Left cardiac atrium (tissue), 4 donors: ENCODE results near the gene ALX3. TPM values are rescaled to one million over a fixed set of nuclear protein-coding genes. Genes with fewer than 3 reads are reported as not detected.
A peak's percentile ranks its signal among the peaks of the same experiment; 100 is the strongest.

Source experiments
- ATAC-seq, 2 donors: fragments of 200-7000 bp; cut with Tn5 transposase; one replicate each; pipeline ENCODE4 v1.9.1; 2020; ENCODE audit warnings: mild to moderate bottlenecking in 2 of 2, moderate library complexity in 2 of 2
- DNase-seq: peaks from one replicate; pipeline ENCODE4 v3.0.0-alpha.2; 2020
- intact Hi-C, 2 donors: fragments of 100-400 bp; cut with DNase I; formaldehyde crosslinking; loops; one replicate each; pipeline versions ENCODE4 v1.14.1 to v1.15.1; 2022 to 2023
- total RNA-seq, 2 donors: library from RNA; stranded (reverse); fragmentation: NEBNext Ultra II Directional; extraction: Animal tissue kit (Norgen Biotek cat#: 25700); gene quantifications; one replicate each; pipeline ENCODE4 v1.2.1, GENCODE V29; 2021
- donor health status: DM: no; HTN: yes; CAD: no.
- donor health status: DM: no; HTN: yes; CAD: no; lungs with severe emphysema.
- donor health status: DM: yes; HTN: yes; CAD: no.
- donor health status: Dilated cardiomyopathy.

ALX3 gene
- total RNA-seq, 2 donors from 2014 or later: not detected

- ATAC-seq: no peak
- intact Hi-C loops: no loop called here
- no peak for DNase-seq
Measured at GRCh38 chr1:110068646-110069403, 1.6 kb downstream of the ALX3 start.

GRCh38 chr1:110067893-110068645 lies 2.4 kb downstream of the ALX3 start:
- ATAC-seq (peak in 1 of 2 donors; percentile 8), DNase-seq (no peak)
- intact Hi-C loops: no loop called here

- ATAC-seq (no peak), DNase-seq (no peak)
- intact Hi-C loops: no loop called here
Measured at GRCh38 chr1:110067479-110067892, 3.0 kb downstream of the ALX3 start.

DNA sequence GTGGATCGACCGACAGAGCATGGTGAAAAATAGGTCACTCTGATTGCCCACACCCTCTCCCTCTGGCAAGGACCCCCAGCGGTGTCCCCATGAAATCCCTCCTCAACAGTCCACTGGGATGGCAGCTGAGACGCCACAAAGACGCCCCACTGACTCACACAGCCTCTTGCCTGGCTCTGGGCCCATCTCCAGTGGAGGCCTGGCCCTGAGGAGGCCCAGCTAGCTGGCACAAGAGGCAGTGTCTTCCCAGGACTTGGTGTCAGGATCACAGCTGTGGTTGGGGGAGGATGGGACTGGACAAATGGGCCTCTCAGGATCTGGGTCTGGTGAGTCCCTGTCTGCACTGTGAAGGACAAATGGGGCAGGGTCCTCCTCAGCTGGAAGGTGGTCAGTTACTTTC lies 4.6 kb downstream of the ALX3 start:
- DNase-seq (no peak), ATAC-seq (no peak)
- intact Hi-C loops: no loop called here

- DNase-seq (no peak), ATAC-seq (no peak)
- intact Hi-C loops: no loop called here
Measured at GRCh38 chr1:110064576-110065337, 5.7 kb downstream of the ALX3 start.

DNA sequence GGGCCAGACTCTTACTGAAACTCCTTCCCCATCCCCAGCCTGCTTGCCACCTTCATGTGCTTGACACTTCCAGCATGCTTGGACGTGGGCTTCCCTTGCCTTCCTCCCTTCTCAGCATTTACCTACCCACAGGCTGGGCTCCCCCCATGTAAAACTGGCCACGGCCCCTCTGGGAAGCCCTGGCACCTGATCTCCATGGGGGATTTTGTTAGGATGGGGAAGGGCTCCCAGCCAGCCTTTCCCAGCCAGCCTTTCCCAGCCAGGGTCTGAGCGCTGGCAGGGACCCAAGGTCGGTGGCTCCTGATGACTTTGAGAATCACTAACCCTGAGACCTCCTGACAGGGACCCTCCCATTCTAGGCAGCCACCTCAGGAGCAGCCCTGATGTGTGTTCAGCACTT lies 6.7 kb downstream of the ALX3 start:
- intact Hi-C loops: no loop called here
- no peak for ATAC-seq
- DNase-seq: no peak

GRCh38 chr1:110062612-110063011 lies 7.9 kb downstream of the ALX3 start:
- intact Hi-C loops: no loop called here
- ATAC-seq: no peak

GRCh38 chr1:110061341-110061740 lies 9.1 kb downstream of the ALX3 start:
- ATAC-seq: no peak
- no peak for DNase-seq
- intact Hi-C loops: no loop called here

More at GRCh38 chr1:110062612-110063011, 7.9 kb downstream of the ALX3 start:
- DNase-seq: no peak

GRCh38 chr1:110060662-110061060 lies 9.8 kb downstream of the ALX3 start:
- DNase-seq (no peak), ATAC-seq (no peak)
- intact Hi-C loops: no loop called here

DNA sequence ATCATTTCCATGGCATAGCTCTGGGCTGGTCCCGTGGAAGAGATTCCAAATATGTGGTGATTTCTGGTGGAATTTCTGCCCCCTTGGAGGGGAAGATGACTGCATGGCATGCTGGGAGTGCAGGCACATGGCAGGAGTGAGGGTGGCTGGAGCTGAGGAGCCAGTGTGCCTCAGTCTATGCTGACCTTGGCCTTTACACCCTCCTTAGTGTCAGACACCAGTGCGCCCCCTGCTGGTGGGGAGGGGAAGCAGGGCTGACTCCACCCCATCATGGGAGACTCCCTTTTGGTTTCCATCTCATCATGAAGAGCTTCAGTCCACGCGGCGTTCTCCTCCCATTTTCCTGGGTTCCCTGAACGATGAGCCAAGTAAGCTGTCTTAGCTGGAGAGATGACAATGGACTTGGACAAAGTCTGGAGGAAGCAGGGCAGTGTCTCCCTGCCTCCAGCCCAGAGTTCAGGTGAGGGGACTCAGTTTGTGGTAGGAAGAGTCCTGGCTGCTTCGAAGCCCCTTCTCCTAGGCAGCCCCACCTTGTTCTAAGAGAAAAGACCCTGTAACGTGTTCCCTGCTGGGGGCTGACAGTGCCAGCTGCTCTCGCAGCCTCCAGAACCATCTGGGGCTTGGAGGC lies 10.3 kb downstream of the ALX3 start:
- DNase-seq (no peak), ATAC-seq (peak in 1 of 2 donors; percentile 36)
- intact Hi-C loops: no loop called here

- no peak for ATAC-seq
- DNase-seq: no peak
- intact Hi-C loops: loop anchor here in 1 of 2 donors (10.0 kb wide), 1 partner anchor 46 kb away; no protein-coding TSS in a partner anchor
Measured at GRCh38 chr1:110059133-110059863, 11.2 kb downstream of the ALX3 start.

- intact Hi-C loops: loop anchor here in 1 of 2 donors (10.0 kb wide), 1 partner anchor 46 kb away; no protein-coding TSS in a partner anchor
- ATAC-seq (no peak), DNase-seq (no peak)
Measured at GRCh38 chr1:110058591-110058990, 11.9 kb downstream of the ALX3 start.

GRCh38 chr1:110057963-110058518 lies 12.4 kb downstream of the ALX3 start:
- no peak for DNase-seq
- peak in 1 of 2 donors; percentile 13 for ATAC-seq
- intact Hi-C loops: loop anchor here (2.0 to 10.0 kb wide), 2 partner anchors 47 to 49 kb away; no protein-coding TSS in a partner anchor

DNA sequence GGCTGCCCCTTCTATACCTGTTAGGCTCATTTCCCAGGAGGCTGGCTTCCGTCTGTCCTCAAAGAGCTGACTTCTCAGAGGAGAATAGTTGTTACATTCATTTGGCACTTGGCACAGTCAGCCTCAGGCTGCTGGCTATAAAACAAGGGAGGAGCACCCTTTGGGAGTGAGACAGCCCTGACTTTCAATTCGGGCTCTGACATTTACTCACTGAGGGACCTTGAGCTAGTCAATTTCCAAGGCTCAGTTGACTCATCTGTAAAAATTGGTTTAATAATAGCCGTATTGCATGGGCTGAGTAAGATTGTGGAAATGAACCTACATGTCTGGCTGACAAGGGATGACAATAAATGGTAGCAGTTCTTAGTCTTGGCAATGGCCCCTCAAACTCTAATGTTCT lies 13.7 kb downstream of the ALX3 start:
- DNase-seq: no peak
- no peak for ATAC-seq
- intact Hi-C loops: loop anchor here (2.0 to 10.0 kb wide), 2 partner anchors 48 to 50 kb away; no protein-coding TSS in a partner anchor

GRCh38 chr1:110056285-110056683 lies 14.2 kb downstream of the ALX3 start:
- no peak for ATAC-seq
- DNase-seq: no peak
- intact Hi-C loops: loop anchor here (2.0 to 10.0 kb wide), 2 partner anchors 49 to 51 kb away; no protein-coding TSS in a partner anchor

- intact Hi-C loops: loop anchor here (2.0 to 10.0 kb wide), 2 partner anchors 49 to 51 kb away; no protein-coding TSS in a partner anchor
- ATAC-seq: no peak
Measured at GRCh38 chr1:110055493-110056284, 14.8 kb downstream of the ALX3 start.

More at GRCh38 chr1:110055493-110056284, 14.8 kb downstream of the ALX3 start:
- no peak for DNase-seq
